Osteoblast (primary cell): ENCODE data around the gene U2AF2. TPM values are rescaled to one million over a fixed set of nuclear protein-coding genes. Genes with fewer than 3 reads are reported as not detected.

Experiments
- DNase-seq: peaks from one replicate; pipeline ENCODE4 v3.0.0; 2011; ENCODE audit warnings: low spot score, mixed read lengths; ENCODE audit not compliant: insufficient read length; ENCODE audit errors: missing footprints
- H2AFZ ChIP-seq: 2 replicates; pipeline ENCODE4 v1.6.0; 2011; ENCODE audit warnings: mild to moderate bottlenecking, low read length
- H3K27ac ChIP-seq: 2 replicates; pipeline ENCODE4 v1.5.1; 2011; ENCODE audit warnings: mild to moderate bottlenecking, low read depth, low read length, moderate library complexity
- H3K27me3 ChIP-seq: 2 replicates; pipeline ENCODE4 v1.6.0; 2012; ENCODE audit warnings: mild to moderate bottlenecking, control low read depth, inconsistent platforms, low read length, moderate library complexity; ENCODE audit not compliant: insufficient read depth
- H3K36me3 ChIP-seq: 2 replicates; pipeline ENCODE4 v1.5.1; 2011; ENCODE audit warnings: mild to moderate bottlenecking, low read length, control low read depth, moderate library complexity; ENCODE audit not compliant: insufficient read depth
- H3K4me1 ChIP-seq: 2 replicates; pipeline ENCODE4 v1.5.1; 2011; ENCODE audit warnings: mild to moderate bottlenecking, low read length, control low read depth, moderate library complexity; ENCODE audit not compliant: insufficient read depth
- H3K4me2 ChIP-seq: 2 replicates; pipeline ENCODE4 v1.6.0; 2011; ENCODE audit warnings: mild to moderate bottlenecking, low read length; ENCODE audit not compliant: insufficient read depth
- H3K4me3 ChIP-seq: fragments of 200-600 bp; sonication (generic); 3 replicates; pipeline ENCODE4 v1.5.1; 2012; ENCODE audit warnings: mild to moderate bottlenecking, low read length, inconsistent platforms; ENCODE audit not compliant: insufficient read depth
- H3K79me2 ChIP-seq: 2 replicates; pipeline ENCODE4 v1.6.0; 2012; ENCODE audit warnings: mild to moderate bottlenecking, low read length, control low read depth, inconsistent platforms; ENCODE audit not compliant: insufficient read depth
- H3K9me3 ChIP-seq: 2 replicates; pipeline ENCODE4 v1.5.1; 2011; ENCODE audit warnings: low read depth, low read length, control low read depth
- H4K20me1 ChIP-seq: 2 replicates; pipeline ENCODE4 v1.6.0; 2012; ENCODE audit warnings: mild to moderate bottlenecking, low read length, control low read depth; ENCODE audit not compliant: insufficient read depth
- total RNA-seq: library from RNA; depleted of rRNA; stranded (reverse); fragments of >200 nt; gene quantifications from 2 replicates; pipeline ENCODE4 v1.2.3, GENCODE V29; 2012
- TF ChIP-seq, protein P1 (sequence below): IDR thresholded peaks from 2 replicates; pipeline ENCODE4 v1.5.1; 2011; ENCODE audit warnings: mild to moderate bottlenecking, low read depth, low read length, moderate library complexity; ENCODE audit errors: extremely low read depth

Gene U2AF2
- total RNA-seq, 1 donor, result 70.2 TPM

DNA sequence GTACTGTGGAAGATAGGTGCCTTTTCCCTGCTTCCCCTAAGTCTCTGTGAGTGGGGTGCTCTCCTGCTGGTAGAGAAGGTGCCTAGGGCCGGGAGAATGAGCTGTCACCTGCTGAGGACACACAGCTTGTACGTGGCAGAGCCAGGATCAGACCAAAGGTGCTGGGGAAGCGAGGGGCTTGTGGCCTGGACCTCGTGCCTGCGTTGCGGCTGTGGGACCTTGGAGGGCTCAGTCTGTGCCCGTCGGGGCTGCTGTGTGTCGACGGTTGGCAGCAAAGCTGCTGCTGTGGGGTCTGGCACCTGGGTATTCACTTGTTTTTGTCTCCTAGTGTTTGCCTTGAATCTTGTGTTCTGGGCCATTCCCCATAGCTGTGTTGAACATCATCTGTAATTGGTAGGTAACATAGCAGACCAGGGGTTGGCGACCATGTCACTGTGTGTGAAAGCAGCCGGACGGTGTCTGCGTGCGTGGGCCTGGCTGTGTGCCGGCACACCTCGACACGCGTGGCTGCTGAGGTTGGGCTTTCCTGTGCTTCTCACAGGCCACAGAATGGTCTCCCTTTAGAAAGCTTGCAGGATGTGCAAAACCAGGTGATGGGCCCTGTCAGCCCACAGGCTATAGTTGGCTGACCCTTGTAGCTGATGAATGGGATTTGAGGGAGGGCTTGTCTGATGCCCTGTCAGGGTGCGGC is 9.2 kb downstream of the U2AF2 start:
- Histone ChIP-seq H3K4me1 (no peaks in the 10 kb centered on the region), H3K9me3 (no peaks in the 10 kb centered on the region), H3K27ac (no peak overlapping the region), H2AFZ (no peak overlapping the region), H3K79me2 (peaks cover 91% of the 10 kb centered on the region), H3K4me2 (no peak overlapping the region), H3K36me3 (peaks cover 65% of the 10 kb centered on the region), H3K4me3 (no peak overlapping the region), H4K20me1 (peaks cover 74% of the 10 kb centered on the region), H3K27me3 (no peaks in the 10 kb centered on the region)
- no peak for DNase-seq
- TF ChIP-seq, protein P1, sequence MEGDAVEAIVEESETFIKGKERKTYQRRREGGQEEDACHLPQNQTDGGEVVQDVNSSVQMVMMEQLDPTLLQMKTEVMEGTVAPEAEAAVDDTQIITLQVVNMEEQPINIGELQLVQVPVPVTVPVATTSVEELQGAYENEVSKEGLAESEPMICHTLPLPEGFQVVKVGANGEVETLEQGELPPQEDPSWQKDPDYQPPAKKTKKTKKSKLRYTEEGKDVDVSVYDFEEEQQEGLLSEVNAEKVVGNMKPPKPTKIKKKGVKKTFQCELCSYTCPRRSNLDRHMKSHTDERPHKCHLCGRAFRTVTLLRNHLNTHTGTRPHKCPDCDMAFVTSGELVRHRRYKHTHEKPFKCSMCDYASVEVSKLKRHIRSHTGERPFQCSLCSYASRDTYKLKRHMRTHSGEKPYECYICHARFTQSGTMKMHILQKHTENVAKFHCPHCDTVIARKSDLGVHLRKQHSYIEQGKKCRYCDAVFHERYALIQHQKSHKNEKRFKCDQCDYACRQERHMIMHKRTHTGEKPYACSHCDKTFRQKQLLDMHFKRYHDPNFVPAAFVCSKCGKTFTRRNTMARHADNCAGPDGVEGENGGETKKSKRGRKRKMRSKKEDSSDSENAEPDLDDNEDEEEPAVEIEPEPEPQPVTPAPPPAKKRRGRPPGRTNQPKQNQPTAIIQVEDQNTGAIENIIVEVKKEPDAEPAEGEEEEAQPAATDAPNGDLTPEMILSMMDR, result no peak

DNA sequence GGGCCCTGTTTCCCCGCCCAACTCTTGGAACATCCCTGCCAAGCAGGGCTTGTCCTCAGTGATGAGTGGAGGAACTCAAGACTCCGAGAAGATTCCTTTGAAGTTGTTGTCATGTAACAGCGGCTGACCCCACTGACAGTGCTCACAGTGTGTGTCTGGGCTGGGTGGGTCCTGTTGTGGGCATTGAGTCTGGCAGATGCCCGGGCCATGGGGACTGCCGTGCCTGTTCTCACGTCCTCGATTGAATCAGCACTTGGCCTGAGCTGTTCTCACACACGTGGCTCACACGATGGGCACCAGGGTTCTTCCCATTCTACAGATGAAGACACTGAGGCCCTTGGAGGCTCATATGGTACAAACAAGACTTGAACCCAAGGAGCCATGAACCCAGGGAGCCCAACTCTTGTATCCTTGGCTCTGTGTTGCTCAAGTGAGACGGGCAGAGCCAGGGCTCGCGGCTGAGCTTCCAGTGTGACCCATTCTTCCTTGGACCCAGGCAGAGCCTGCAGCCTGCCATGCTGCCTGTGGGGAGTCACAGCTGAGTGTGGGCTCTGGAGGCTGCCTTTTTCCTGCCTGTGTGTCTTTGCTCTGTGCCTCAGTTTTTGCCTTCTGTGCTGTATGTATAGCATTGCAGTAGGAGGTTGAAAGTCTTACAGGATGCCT is 11.6 kb downstream of the U2AF2 start:
- no peaks in the 10 kb centered on the region for H3K9me3 ChIP-seq
- H3K79me2 ChIP-seq, result peaks cover 91% of the 10 kb centered on the region
- no peak overlapping the region for H3K4me3 ChIP-seq
- H3K4me1 ChIP-seq, result peaks cover 2% of the 10 kb centered on the region
- TF ChIP-seq, protein P1, result no peak
- no peak for DNase-seq
- H3K36me3 ChIP-seq, result peaks cover 74% of the 10 kb centered on the region
- no peak overlapping the region for H3K27ac ChIP-seq
- H3K4me2 ChIP-seq, result no peak overlapping the region
- no peak overlapping the region for H2AFZ ChIP-seq
- H4K20me1 ChIP-seq, result peaks cover 83% of the 10 kb centered on the region
- no peaks in the 10 kb centered on the region for H3K27me3 ChIP-seq

- Histone ChIP-seq H3K4me2 (no peak overlapping the region), H3K36me3 (peaks cover 68% of the 10 kb centered on the region), H3K27ac (no peak overlapping the region), H2AFZ (no peak overlapping the region), H3K79me2 (peaks cover 89% of the 10 kb centered on the region), H3K27me3 (no peaks in the 10 kb centered on the region), H3K4me1 (peaks cover 4% of the 10 kb centered on the region), H3K4me3 (no peak overlapping the region), H3K9me3 (no peaks in the 10 kb centered on the region), H4K20me1 (peaks cover 82% of the 10 kb centered on the region)
- DNase-seq, result no peak
- TF ChIP-seq, protein P1, result no peak
These were observed 12.2 kb downstream of the U2AF2 start for GRCh38 chr19:55667006-55667381.

GRCh38 chr19:55667511-55667910 is 12.7 kb downstream of the U2AF2 start:
- Histone ChIP-seq H2AFZ (no peak overlapping the region), H3K9me3 (no peaks in the 10 kb centered on the region), H3K27ac (no peak overlapping the region), H3K27me3 (no peaks in the 10 kb centered on the region), H3K79me2 (peaks cover 87% of the 10 kb centered on the region), H3K4me2 (no peak overlapping the region), H3K4me3 (no peak overlapping the region), H3K4me1 (peaks cover 9% of the 10 kb centered on the region), H3K36me3 (peaks cover 65% of the 10 kb centered on the region), H4K20me1 (peaks cover 86% of the 10 kb centered on the region)
- no peak for DNase-seq
- TF ChIP-seq, protein P1, result no peak
